GM12891 (cell line): ENCODE results near the gene GNE.

Experiments used
- DNase-seq: peaks from one replicate; pipeline ENCODE4 v3.0.0; 2011; ENCODE audit warnings: low spot score; ENCODE audit not compliant: insufficient read length
- FAIRE-seq: peaks from 2 replicates; lab custom pipeline; 2011; peaks lifted over from hg19 to GRCh38; lab: Jason Lieb, UNC
- PAX5 ChIP-seq: IDR thresholded peaks from 2 replicates; pipeline ENCODE4 v1.6.1; 2011; ENCODE audit warnings: low read length, moderate library complexity, mild to moderate bottlenecking; ENCODE audit not compliant: insufficient read depth, severe bottlenecking
- POLR2A ChIP-seq: IDR thresholded peaks from 2 replicates; pipeline ENCODE4 v1.6.1; 2011; ENCODE audit warnings: low read depth, low read length, control low read depth
- POLR2AphosphoS5 ChIP-seq: IDR thresholded peaks from 2 replicates; pipeline ENCODE4 v1.6.1; 2011; ENCODE audit warnings: low read depth, low read length, control low read depth
- POU2F2 ChIP-seq: IDR thresholded peaks from 2 replicates; pipeline ENCODE4 v1.6.1; 2011; ENCODE audit warnings: low read depth, mild to moderate bottlenecking, control low read depth, low read length, moderate library complexity
- SPI1 ChIP-seq: IDR thresholded peaks from 2 replicates; pipeline ENCODE4 v1.6.1; 2011; ENCODE audit warnings: low read depth, low read length, control low read depth
- TAF1 ChIP-seq: IDR thresholded peaks from 2 replicates; pipeline ENCODE4 v1.6.1; 2011; ENCODE audit warnings: low read depth, low read length, control low read depth

Gene GNE

DNA sequence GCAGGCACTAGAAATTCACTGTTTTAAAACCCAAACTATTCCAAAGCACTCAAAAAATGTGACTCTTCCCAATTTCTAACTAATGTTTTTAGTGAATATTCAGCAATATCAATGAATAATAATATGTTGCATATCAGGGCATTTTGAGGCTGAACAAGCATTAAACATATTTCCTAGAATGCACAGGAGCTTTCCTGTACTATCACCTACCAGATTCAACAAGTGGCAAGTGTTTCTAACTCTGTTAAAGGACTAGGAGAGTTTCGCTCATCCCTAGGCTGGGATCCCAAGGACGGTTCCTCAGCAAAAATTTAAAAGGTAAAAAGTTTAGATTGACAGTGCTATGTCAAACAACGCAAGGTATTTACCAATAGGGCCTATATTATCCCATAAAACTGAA, 21.0 kb downstream of the GNE start:
- DNase-seq (no peak), FAIRE-seq (no peak)
- TF ChIP-seq POLR2A = no peak
- TF ChIP-seq SPI1 = no peak
- TF ChIP-seq POLR2AphosphoS5 = no peak
- no peak for TF ChIP-seq POU2F2
- no peak for TF ChIP-seq TAF1
- no peak for TF ChIP-seq PAX5

DNA sequence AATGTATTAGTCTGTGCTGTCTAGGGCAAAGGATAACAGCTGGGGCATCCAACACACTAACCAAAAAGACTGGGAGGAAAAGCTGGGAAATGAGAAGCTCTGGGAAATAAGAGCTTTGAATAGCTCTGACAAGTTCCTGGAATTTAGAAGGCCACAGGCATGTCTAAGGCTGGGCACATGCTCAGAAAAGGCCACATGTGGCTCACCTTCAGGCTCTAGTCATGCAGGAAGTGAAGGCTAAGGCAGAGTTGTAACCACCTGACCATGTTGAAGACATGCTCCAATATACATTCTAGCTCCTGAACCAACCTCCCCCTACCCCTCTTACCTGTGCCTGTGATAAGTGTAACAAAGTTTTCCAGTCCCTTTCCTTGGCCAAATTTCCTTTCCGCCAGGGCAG, 35.8 kb downstream of the GNE start:
- TF ChIP-seq TAF1 = no peak
- no peak for TF ChIP-seq POLR2A
- TF ChIP-seq POLR2AphosphoS5 = no peak
- TF ChIP-seq POU2F2 = no peak
- no peak for TF ChIP-seq SPI1
- TF ChIP-seq PAX5 = no peak
- DNase-seq = no peak
- no peak for FAIRE-seq

- FAIRE-seq = no peak
- no peak for TF ChIP-seq POLR2AphosphoS5
- no peak for TF ChIP-seq POLR2A
- no peak for TF ChIP-seq TAF1
- no peak for TF ChIP-seq POU2F2
- no peak for TF ChIP-seq PAX5
- no peak for TF ChIP-seq SPI1
- DNase-seq = no peak
Measured at GRCh38 chr9:36221667-36222066, 36.6 kb downstream of the GNE start.

DNA sequence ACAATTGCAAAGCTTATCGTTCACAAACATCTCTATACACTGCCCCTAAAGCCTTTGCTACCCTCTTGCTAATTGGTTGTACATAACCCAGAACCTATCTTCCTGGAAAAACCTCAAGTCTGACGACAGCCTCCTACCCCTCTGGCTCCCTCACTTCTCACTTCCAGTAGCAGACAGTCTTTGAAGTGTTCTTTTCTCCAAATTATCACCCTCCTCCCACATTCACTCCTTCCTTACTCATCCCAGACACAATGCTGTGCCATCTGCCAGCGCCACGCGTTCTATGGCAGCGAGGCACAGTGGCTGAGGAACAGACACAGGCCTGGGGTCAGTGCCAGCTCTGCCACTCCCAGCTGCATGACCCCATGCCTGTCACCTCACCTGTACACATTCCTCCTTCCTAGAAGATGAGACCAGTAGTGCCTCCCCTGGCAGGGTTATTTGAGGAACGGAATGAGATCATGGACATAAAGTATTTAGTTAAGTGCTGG, 39.8 kb downstream of the GNE start:
- DNase-seq (no peak), FAIRE-seq (no peak)
- no peak for TF ChIP-seq POU2F2
- no peak for TF ChIP-seq SPI1
- TF ChIP-seq POLR2A = no peak
- TF ChIP-seq TAF1 = no peak

- FAIRE-seq (no peak), DNase-seq (no peak)
- TF ChIP-seq SPI1 (no peak), PAX5 (no peak)
Measured at GRCh38 chr9:36218011-36218410, 40.2 kb downstream of the GNE start.

GRCh38 chr9:36217256-36217968, 40.8 kb downstream of the GNE start:
- FAIRE-seq = no peak
- no peak for TF ChIP-seq SPI1
- TF ChIP-seq POLR2A = no peak
- TF ChIP-seq POLR2AphosphoS5 = no peak
- TF ChIP-seq PAX5 = no peak
- no peak for TF ChIP-seq POU2F2
- TF ChIP-seq TAF1 = no peak
- DNase-seq = no peak

DNA sequence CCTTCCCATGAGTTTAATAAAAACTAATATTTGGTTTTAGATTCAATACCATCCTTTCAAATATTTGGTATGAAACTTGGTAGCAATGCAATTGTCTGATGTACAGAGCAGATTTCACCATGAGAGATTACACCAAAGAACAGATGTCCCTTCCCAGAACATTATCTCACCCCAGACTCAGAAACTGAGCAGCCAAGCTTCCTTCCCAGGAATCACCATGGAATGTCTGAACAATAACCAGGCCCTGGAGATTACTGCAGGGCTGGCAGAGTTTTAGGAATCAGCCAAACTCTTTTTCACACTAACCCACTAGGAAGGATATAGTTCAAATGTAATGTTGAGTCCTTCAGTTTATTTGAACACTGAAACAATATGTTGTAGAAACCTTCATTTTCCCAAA, 43.7 kb downstream of the GNE start:
- no peak for DNase-seq
- no peak for TF ChIP-seq PAX5
- TF ChIP-seq TAF1 = no peak
- no peak for TF ChIP-seq SPI1
- no peak for TF ChIP-seq POU2F2
- TF ChIP-seq POLR2A = no peak
- TF ChIP-seq POLR2AphosphoS5 = no peak
- no peak for FAIRE-seq

DNA sequence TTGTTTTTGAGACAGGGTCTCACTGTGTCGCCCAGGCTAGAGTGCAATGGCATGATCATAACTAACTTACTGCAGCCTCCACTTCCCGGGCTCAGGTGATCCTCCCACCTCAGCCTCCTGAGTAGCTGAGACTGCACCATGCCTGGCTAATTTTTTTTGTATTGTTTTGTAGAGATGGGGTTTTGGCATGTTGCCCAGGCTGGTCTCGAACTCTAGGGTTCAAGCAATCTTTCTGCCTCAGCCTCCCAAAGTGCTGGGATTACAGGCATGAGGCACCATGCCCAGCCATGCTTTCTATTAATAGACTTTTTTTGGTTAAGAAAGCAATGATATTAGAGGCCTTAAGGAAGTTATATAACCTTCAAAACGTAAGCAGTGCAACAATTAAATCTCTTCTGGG, 44.3 kb downstream of the GNE start:
- no peak for FAIRE-seq
- no peak for DNase-seq
- TF ChIP-seq SPI1 (no peak), POU2F2 (no peak), TAF1 (no peak), POLR2AphosphoS5 (no peak), POLR2A (no peak), PAX5 (no peak)

DNA sequence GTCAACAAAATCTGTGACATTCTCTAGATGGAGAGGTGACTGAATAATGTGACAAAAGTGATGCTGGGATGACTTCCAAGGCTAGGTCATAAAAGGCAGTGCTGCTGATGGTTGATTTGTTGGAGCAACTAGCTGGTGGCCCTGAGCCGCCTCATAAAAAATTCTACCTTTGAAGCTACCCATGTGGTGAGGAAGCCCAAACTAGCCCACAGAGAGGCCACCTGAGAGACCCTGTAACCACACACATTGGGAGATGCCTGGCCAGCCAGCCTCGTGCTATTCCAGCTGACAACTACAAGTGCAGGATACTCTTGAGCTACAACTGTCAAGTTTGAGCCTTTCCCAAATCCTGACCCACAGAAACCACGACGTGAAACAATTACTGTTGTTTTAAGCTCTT, 44.9 kb downstream of the GNE start:
- no peak for FAIRE-seq

DNA sequence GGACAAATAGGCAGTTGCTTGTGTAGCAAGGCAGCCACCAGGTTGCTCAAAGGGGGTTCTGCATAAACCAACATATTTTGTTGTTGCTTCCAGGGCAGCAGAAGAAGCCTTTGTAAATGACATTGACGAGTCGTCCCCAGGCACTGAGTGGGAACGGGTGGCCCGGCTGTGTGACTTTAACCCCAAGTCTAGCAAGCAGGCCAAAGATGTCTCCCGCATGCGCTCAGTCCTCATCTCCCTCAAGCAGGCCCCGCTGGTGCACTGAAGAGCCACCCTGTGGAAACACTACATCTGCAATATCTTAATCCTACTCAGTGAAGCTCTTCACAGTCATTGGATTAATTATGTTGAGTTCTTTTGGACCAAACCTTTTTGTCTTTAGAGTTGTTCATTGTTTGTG, 46.7 kb downstream of the GNE start:
- TF ChIP-seq POU2F2 (no peak), PAX5 (no peak), POLR2AphosphoS5 (no peak), SPI1 (no peak), TAF1 (no peak), POLR2A (no peak)
- no peak for DNase-seq
- FAIRE-seq = no peak

More for the DNA sequence above, 44.9 kb downstream of the GNE start:
- TF ChIP-seq TAF1 = no peak
- 0 out of 2 replicates have a peak, but pooled peaks have one; percentile 5 for TF ChIP-seq POLR2AphosphoS5
- TF ChIP-seq PAX5 = no peak
- no peak for DNase-seq
